Hematopoietic multipotent progenitor cell treated with erythropoietin and hydrocortisone succinate and interleukin-3 and kit ligand, for 4 days (in vitro differentiated cells): Measurements from ENCODE around the gene BICDL2.
"Not testable (repeated sequence)": the region's sequence is repeated elsewhere in the genome, so short reads cannot be mapped to it uniquely, and the experiment has no call there.

Experiments used
- DNase-seq: peaks from one replicate; pipeline ENCODE4 v3.0.0-alpha.2; 2015

Gene BICDL2

DNA sequence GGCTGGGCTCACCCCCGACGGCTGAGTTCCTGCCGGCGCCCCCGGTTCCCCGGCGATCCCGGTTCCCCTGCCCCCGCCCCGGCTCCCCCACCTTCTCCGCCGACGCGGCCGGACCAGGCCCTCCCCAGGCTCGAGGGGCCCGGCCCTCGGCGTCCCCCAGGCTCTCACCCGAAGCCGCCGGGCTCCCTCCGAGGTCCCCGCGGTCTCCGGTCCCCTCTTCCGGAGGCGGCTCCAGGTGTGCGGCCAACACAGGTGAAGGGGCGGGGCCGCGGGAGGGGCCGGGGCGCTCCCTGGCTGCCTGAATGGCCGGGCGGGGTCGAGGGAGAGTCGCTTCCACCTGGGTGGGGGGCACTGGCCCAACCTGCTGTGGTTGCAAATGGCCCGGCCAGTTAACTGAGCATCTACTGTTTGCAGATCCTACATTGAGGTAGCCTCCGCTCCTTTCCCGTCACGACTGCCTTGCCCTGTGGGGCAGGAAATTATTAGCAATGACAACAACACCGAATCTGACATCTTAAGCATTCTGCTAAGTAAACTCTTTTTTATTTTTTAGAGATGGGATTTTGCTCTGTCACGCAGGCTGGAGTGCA is at the start of gene BICDL2:
Gene BICDL2 (minus strand): TSS at position 219 of the 590 bp plus-strand sequence. CDS start 1,448 bp downstream, outside the sequence.
- no peak for DNase-seq

DNA sequence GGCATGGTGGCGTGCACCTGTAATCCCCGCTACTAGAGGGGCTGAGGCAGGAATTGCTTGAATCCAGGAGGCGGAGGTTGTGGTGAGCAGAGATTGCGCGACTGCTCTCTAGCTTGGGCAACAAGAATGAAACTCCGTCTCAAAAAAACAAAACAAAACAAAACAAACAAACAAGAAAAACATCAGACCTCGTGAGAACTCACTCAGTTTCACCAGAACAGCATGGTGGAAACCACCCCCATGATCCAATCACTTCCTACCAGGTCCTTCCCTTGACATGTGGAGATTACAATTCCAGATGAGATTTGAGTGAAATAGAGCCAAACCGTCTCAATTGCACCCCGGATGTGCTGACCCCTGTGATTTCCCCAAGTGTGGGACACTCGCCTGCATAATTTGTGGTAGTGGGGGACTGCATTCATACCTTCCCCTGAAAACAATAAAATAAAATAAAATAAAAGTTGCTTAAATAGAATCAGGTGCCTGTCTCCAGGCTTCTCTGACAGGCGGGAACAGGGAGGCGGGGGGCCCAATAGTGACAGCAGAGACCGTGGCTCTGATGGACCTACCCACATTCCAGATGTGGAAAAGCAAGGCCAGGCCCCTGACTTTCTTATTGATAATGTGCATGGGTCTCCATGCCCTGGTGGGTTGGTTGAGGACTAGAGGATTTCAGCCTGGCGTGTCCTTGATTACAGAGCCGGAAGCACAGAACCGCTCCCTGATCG is 49.3 kb upstream of the BICDL2 start:
- no peak for DNase-seq

DNA sequence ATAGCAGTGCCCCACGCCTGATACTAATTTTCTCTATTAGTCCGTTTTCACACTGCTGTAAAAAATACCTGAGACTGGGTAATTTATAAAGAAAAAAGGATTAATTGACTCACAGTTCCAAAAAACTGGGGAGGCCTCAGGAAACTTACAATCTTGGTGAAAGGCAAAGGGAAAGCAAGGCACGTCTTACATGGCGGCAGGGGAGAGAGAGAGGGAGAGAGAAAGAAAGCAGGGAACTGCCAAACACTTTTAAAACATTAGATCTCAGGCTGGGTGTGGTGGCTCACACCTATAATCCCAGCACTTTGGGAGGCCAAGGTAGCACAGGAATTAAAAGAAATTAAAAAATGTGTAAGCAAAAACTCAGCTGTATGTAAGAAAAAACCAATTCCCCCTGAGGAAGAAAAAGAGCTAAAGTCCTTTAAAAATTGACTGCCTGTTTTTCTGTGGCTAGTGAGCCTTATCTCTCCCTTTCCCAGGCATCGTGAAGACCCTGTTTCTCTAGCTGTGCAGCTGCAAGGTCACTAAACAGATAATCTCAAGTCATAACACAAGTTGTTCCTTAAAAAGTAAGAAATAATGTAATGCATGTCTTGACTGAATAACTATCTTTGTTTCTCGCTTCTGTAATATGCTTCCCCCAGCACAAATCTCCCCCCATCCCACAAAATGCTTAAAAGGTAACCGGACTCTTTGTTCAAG is 48.4 kb upstream of the BICDL2 start:
- peak; percentile 60 for DNase-seq

- no peak for DNase-seq
Measured at GRCh38 chr16:3084491-3084890, 47.7 kb upstream of the BICDL2 start.

DNA sequence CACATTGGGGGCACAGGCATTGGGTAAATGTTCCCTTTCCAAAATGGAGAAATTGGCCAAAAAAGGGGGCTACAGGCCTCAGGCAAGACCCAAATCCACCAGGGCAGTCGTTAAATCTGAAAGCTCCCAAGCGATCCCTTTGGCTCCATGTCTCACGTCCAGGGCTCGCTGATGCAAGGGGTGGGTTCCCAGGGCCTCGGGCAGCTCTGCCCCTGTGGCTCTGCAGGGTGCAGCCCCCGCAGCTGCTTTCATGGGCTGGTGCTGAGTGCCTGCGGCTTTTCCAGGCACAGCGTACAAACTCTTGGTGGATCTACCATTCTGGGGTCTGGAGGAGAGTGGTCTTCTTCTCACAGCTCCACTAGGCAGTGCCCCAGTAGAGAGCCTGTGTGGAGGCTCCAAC is 46.7 kb upstream of the BICDL2 start:
- not testable (repeated sequence) for DNase-seq

DNA sequence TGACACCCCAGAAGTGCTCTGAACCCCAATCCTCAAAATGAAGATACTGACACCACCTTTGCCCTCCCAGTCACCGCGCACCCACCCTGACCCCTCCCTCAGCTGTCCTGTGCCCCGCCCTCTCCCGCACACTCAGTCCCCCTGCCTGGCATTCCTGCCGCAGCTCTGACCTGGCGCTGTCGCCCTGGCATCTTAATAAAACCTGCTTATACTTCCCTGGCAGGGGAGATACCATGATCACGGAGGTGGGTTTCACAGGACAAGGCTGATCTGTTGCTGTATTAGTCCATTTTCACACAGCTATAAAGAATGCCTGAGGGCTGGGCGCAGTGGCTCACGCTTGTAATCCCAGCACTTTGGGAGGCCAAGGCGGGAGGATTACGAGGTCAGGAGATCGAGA is 45.2 kb upstream of the BICDL2 start:
- DNase-seq: not testable (repeated sequence)

DNA sequence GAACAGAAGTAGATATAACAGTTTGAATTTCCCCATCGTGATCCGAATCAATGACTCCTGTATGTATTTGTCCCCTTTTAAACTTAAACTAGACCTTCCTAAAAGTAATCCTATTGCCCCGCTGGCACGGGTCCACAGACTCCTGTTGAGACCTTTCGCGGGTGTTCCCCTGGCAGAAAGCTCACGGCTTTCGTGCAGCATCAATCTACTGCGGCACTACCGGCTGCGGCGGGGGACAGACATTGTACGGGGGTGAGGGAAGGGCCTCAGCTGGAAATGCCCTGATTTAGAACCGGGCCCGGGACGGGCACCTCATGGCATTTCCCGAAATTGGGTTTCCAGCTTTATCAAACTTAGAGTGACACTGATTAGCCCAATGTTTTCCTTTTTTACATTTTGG is 43.3 kb upstream of the BICDL2 start:
- DNase-seq: no peak

DNA sequence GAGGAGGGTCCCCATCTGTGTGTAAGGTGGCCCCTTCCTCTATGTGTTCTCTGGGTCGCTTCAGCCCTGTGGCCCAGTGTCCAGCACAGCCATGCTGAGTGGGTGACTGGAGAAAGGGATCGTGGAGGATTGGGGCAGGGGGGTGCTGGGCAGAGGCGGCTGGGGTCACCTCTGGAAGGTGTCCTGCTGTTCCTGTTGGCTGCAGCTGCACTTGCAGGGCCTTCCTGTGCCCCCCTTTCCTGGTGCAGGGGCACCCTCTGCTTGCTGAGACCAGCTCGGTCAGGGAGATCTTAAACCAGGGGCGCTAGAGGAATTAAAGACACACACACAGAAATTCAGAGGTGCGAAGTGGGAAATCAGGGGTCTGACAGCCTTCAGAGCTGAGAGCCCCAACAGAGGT is 39.8 kb upstream of the BICDL2 start:
- no peak for DNase-seq

DNA sequence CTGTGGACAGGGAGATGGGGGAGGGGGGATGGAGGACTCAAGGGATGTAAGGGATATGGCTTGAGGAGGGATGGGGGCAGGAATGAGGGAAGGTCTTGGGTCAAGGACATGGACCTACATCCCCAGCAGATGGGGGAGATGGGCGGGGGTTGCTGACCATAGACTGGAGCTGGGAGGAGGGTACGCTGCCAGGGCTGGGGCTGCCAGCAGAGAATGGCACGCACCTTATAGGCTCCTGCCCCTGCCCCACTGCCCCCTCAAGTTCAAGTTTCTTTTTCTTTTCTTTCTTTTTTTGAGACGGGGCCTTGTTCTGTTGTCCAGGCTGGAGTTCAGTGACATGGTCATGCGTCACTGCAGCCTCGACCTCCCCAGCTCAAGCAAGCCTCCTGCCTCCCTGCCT is 39.2 kb upstream of the BICDL2 start:
- DNase-seq: not testable (repeated sequence)

GRCh38 chr16:3075523-3075915 is 38.8 kb upstream of the BICDL2 start:
- no peak for DNase-seq

DNA sequence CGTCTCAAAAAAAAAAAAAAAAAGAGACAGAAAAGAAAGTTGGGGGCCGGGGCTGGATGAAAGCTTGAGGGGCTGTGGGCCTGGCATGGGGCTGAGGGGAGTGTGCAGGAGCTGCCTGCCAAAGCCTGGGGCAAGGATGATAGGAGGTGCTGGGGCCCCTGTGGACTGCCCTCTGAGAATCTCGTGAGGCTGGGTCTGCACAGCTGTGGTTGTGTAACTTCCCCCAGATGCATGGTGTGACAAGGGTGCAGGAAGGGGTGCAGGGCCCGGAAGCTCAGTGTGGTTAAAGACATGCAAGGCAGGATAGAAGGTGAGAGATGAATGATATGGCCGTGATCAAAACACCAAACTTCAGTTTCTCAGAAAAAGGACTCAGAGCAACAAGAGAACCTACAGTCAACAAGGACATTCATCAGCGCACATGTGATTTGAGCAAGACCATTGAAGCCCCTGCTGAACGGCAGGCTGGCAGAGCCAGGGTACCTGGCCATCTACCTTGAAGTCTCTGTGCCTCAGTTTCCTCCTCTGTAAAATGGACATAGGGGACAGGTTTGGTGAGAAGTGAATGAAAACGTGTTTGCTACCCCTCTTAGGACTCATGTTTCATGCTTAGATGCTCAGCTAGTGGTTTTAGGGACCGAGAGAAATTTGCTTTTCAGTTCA is 38.2 kb upstream of the BICDL2 start:
- peak; percentile 93 for DNase-seq

DNA sequence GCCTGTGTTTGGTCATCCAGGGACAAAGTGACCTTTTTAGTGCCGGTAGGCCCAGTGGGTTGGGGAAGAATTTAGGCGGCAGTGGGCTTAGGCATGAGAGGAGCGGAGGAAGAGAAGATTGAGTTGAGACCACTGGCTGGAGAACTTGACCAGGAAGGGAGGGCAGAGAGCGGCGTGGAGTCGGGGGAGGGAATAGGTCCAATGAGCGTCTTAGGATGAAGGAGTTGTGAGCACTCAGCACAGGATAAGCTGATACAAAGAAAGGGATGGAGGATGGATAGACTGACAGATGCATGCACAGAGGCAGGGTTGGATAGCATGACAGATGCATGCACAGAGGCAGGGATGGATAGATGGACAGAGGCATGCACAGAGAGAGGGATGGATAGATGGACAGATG is 36.7 kb upstream of the BICDL2 start:
- DNase-seq: no peak

- DNase-seq: peak; percentile 41
Measured at GRCh38 chr16:3072576-3073263, 36.0 kb upstream of the BICDL2 start.

GRCh38 chr16:3072148-3072547 is 35.4 kb upstream of the BICDL2 start:
- DNase-seq: not testable (repeated sequence)

DNA sequence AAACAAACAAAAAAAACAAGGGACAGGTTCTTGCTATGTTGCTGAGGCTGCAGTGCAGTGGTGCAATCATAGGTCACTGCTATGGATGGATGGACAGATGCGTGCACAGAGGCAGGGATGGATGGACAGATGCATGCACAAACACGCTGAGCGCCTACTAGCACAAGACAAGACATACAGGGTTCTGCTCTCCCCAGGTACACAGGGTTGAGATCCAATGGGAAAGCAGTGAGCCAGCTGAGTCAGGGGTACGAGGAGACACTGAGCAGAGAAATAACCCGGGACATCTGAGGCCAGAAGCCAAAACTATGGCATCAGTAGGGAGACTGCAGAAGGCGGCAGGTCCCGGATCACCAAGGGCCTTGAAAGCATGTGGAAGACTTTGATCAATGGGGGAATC is 34.9 kb upstream of the BICDL2 start:
- no peak for DNase-seq

GRCh38 chr16:3070608-3071111 is 33.9 kb upstream of the BICDL2 start:
- no peak for DNase-seq

DNA sequence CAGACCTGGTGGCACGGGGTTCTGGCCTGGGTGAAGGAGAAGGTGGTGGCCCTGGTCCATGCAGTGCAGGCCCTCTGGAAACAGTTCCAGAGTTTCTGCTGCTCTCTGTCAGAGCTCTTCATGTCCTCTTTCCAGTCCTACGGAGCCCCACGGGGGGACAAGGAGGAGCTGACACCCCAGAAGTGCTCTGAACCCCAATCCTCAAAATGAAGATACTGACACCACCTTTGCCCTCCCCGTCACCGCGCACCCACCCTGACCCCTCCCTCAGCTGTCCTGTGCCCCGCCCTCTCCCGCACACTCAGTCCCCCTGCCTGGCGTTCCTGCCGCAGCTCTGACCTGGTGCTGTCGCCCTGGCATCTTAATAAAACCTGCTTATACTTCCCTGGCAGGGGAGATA is 32.4 kb upstream of the BICDL2 start:
- DNase-seq: not testable (repeated sequence)

DNA sequence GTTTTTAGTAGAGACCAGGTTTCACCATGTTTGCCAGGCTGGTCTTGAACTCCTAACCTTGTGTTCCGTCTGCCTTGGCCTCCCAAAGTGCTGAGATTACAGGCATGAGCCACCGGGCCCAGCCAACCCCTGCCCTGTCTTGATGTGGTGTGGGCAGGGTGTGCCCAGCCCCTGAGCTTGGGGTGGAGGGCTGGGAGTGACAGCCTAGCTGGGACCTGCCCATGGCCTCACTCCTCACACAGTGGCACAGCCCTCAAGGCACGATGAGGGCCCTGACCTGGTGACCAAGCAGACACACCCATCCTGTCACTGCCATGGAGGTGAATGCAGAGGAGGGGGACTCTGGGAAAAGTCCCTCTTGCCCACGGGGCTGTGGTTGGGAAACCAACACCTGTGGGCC is 31.7 kb upstream of the BICDL2 start:
- DNase-seq: no peak

GRCh38 chr16:3066440-3066748 is 29.6 kb upstream of the BICDL2 start:
- DNase-seq: no peak

DNA sequence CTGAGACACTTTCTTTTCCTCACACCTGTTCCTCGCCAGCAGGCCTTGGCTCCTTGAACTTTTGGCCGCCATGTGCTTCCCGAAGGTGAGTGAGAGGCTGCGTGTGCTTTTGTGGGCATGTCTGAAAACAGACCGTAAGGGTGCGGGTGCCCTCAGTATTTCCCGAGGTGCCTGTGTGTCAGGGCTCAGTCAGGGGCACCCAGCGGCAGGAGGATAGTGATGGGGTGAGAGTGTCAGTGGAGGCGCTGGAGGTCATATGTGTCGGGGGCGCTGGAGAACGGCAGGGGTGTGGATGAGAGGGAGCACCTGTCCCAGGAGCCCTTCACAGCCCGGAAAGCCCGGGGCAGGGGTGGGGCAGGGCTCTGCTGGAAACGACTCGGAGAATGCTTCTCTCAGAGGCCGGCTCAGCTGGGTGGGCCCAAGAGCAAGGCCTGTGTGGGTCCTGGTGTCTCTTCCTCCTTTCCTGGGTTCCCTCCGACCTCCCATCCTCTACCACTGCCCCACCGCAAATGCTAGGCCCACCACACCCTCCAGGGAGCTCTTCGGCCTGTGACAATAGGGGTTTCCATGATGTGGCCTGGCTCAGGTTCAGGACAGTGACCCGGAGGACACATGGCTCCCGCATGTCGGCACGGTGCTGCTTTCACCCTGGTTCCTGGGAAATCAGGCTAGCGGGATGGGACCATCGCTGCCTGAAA is 29.1 kb upstream of the BICDL2 start:
- no peak for DNase-seq

- DNase-seq: no peak
Measured at GRCh38 chr16:3065069-3065741, 28.5 kb upstream of the BICDL2 start, which contains the start of gene IL32. Gene IL32 (plus strand): TSS chr16:3065640. CDS start chr16:3065812, 172 bp downstream.
